BE2C (cell line): ENCODE data around the gene ANO10.

Experiments used
- DNase-seq: peaks from one replicate; pipeline ENCODE4 v3.0.0-alpha.2; 2020
- H3K27me3 ChIP-seq: fragments of 250-450 bp; sonication (Bioruptor Pico); 2 replicates; pipeline ENCODE4 v1.5.1; 2020; ENCODE audit warnings: mild to moderate bottlenecking
- H3K36me3 ChIP-seq: fragments of 250-450 bp; sonication (Bioruptor Pico); 2 replicates; pipeline ENCODE4 v1.5.1; 2020; ENCODE audit warnings: mild to moderate bottlenecking
- H3K4me1 ChIP-seq: fragments of 250-450 bp; sonication (Bioruptor Pico); 2 replicates; pipeline ENCODE4 v1.5.1; 2020
- H3K4me3 ChIP-seq: 2 replicates; pipeline ENCODE4 v1.5.1; 2011; ENCODE audit warnings: low read depth, low read length
- H3K9me3 ChIP-seq: fragments of 250-450 bp; sonication (Bioruptor Pico); 2 replicates; pipeline ENCODE4 v1.5.1; 2020
- TF ChIP-seq, protein P1 (sequence below): IDR thresholded peaks from 2 replicates; pipeline ENCODE4 v1.5.1; 2012; ENCODE audit warnings: mild to moderate bottlenecking, low read depth, low read length

Gene ANO10

DNA sequence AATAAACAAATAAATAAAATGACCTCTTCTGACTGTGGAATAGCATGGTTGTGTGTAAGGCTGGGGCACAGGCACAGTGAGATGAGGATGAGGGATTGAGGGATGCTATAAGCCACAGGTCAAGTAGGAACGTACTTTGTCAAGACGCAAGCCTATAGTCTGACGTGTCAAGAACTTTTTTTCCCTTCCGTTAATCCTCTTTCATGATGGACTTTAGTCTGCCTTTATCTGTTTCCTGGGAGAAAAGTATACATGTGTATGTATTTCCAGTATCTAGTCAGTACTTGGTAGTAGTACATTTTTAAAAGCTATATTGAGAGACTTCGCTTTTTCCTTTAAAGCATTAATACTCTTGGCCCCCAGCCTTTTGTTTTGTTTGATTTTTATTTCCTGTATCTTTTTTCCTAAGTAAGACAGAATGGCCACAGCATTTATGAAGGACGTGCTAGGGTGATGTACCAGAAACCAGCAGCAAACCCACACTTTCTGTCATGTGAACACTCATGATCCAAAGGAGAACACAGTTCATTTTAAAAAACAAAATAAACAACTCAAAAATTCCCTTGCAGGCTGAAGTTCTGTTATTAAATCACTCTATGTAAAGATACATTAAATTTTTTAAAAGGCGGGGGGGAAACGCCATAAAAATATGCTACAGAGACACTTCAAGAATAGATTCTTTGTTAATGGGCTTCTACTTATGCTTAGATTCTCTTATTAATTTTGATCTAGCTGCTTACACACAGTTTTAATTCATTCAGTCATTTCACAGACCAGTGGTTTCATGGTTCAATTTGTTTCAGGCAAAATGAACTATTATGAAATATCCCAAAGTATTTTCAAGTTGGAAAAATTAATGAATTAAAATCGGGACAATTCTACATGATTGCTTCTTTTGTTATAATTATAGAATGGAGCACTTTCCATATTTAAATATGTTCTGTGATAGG, 220.8 kb downstream of the ANO10 start:
- TF ChIP-seq, protein P1, sequence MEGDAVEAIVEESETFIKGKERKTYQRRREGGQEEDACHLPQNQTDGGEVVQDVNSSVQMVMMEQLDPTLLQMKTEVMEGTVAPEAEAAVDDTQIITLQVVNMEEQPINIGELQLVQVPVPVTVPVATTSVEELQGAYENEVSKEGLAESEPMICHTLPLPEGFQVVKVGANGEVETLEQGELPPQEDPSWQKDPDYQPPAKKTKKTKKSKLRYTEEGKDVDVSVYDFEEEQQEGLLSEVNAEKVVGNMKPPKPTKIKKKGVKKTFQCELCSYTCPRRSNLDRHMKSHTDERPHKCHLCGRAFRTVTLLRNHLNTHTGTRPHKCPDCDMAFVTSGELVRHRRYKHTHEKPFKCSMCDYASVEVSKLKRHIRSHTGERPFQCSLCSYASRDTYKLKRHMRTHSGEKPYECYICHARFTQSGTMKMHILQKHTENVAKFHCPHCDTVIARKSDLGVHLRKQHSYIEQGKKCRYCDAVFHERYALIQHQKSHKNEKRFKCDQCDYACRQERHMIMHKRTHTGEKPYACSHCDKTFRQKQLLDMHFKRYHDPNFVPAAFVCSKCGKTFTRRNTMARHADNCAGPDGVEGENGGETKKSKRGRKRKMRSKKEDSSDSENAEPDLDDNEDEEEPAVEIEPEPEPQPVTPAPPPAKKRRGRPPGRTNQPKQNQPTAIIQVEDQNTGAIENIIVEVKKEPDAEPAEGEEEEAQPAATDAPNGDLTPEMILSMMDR, result no peak
- DNase-seq, result no peak
- Histone ChIP-seq H3K4me3 (no peak overlapping the region), H3K4me1 (no peaks in the 10 kb centered on the region), H3K27me3 (no peaks in the 10 kb centered on the region), H3K36me3 (no peaks in the 10 kb centered on the region), H3K9me3 (no peaks in the 10 kb centered on the region)

DNA sequence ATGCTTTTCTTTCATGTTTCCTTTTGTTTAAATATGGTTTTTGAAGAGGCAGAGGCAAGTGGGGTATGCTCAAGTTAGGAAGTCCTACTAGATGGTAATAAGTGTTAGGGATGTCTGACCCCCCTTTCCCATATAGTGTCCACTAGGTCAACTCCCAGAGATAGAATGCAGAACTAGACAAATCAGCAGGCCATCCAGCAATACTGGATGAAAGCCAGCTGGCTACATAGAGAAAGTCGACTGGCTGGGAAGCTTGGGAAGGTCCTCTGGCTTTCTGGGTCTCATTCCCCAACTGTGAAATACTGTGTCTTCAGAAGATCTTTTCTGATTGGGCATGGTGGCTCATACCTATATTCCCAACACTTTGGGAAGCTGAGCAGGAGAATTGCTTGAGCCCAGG, 221.6 kb downstream of the ANO10 start:
- no peak for DNase-seq
- TF ChIP-seq, protein P1, result no peak
- H3K4me3 ChIP-seq, result no peak overlapping the region
- H3K4me1 ChIP-seq, result no peaks in the 10 kb centered on the region
- no peaks in the 10 kb centered on the region for H3K27me3 ChIP-seq
- no peaks in the 10 kb centered on the region for H3K36me3 ChIP-seq
- H3K9me3 ChIP-seq, result no peaks in the 10 kb centered on the region

DNA sequence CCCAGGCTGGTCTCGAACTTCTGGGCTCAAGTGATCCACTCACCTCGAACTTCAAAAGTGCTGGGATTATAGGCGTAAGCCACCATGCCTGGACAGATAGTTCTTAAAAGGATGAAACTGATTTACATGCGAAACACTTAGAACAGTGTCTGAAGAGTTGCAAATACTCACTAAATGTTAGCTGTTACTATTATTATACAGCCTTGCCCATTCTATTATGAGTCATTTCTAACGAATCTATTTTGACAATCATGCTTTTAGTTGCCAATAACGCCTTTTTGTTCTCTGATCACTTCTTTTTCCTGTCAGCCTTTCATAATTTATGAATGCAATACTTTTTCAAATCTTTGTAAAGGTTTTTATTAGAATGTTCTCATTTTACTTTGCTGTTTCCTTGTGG, 222.8 kb downstream of the ANO10 start:
- DNase-seq, result no peak

DNA sequence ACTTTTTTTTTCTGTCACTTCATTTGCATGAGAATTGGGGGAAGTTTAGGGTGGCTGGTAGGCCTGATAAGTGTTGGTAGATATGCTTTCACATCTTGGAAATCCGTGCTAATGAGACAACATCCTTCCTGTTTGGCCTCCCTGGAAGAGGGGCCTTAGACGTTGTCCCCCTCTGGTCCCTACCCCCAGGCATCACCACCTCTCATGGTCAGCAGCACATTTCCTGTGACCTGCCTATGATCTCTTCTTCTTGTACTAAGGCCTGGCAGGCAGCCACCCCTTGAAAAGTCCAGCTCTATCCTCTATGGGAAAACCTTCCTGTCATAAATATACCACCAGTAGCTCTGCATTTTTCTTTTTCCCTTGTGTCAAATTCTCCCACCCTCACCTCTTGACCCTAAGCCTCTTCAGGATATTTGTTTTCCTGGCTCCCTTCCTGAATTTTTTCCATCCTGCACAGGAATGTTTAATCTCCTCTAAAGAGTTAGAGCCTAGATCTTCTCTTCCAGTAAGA, 227.7 kb downstream of the ANO10 start:
- Histone ChIP-seq H3K4me3 (no peak overlapping the region), H3K27me3 (no peaks in the 10 kb centered on the region), H3K4me1 (no peaks in the 10 kb centered on the region), H3K9me3 (no peaks in the 10 kb centered on the region), H3K36me3 (no peaks in the 10 kb centered on the region)
- TF ChIP-seq, protein P1, result no peak
- DNase-seq, result no peak

More for the DNA sequence above, 222.8 kb downstream of the ANO10 start:
- Histone ChIP-seq H3K9me3 (no peaks in the 10 kb centered on the region), H3K27me3 (no peaks in the 10 kb centered on the region), H3K4me1 (no peaks in the 10 kb centered on the region), H3K36me3 (no peaks in the 10 kb centered on the region), H3K4me3 (no peak overlapping the region)
- TF ChIP-seq, protein P1, result no peak

DNA sequence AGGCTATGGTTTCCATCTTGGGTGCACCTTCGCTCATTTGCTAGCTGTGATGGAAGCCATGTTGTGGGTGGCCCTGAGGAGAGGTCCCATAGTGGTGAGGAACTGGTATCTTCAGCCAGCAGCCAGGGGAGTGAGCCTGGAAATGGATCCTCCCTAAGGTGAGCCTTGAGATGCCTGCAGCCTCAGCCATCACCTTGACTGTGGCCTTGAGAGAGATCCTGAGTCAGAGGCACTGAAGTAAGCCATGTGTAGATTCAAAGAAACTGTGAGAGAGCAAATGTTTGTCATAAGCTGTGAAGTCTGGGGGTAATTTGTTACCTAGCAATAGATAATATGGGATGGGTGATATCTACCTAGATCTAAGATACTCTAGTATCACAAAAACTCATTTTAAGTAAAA, 230.2 kb downstream of the ANO10 start:
- H3K9me3 ChIP-seq, result no peaks in the 10 kb centered on the region
- H3K27me3 ChIP-seq, result no peaks in the 10 kb centered on the region
- no peaks in the 10 kb centered on the region for H3K36me3 ChIP-seq
- DNase-seq, result no peak
- TF ChIP-seq, protein P1, result no peak
- H3K4me3 ChIP-seq, result no peak overlapping the region
- H3K4me1 ChIP-seq, result no peaks in the 10 kb centered on the region

DNA sequence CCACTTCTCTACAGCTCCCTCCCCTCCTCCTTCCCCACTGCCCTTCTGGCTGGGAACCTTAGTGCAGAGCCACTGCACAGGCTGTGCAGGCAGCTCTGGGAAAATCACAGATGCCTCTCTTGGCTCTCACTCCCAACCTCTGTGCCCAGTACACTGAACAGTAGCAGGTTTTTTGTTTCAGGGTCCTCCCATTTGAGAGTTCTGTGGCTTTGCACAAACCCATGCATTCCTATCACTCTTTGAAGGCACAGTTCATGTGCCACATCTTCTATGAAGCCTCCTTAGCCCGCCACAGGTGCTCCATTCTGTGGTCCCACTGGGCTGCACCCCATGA, 231.6 kb downstream of the ANO10 start:
- H3K36me3 ChIP-seq, result no peaks in the 10 kb centered on the region
- H3K9me3 ChIP-seq, result no peaks in the 10 kb centered on the region
- H3K4me3 ChIP-seq, result no peak overlapping the region
- H3K4me1 ChIP-seq, result no peaks in the 10 kb centered on the region
- TF ChIP-seq, protein P1, result no peak
- H3K27me3 ChIP-seq, result no peaks in the 10 kb centered on the region
- no peak for DNase-seq
